ENCODE data around the gene SLN. TPM values are rescaled to one million over a fixed set of nuclear protein-coding genes. Genes with fewer than 3 reads are reported as not detected.

SLN gene
- total and polyA plus RNA-seq, 10 of the 15 experiments (the other 5 are each of a cell fraction or from before 2014, with no cell fraction given) = 0.39 TPM; not detected in 9

GRCh38 chr11:107719557-107720302 lies 7.9 kb upstream of the SLN start:
- Histone ChIP-seq H2AFZ (ENCODE audit: control insufficient read depth, low read depth, low read length) (no peak overlapping the region), H4K20me1 (ENCODE audit: control insufficient read depth, insufficient read depth) (no peaks in the 10 kb centered on the region), H3K27me3 (replicated peaks in 1 of 2; ENCODE audit: control insufficient read depth in 2 of 2, insufficient read depth in 2 of 2, low read length in 1 of 2) (no peaks in the 10 kb centered on the region; a peak in 2 of 4 replicates), H3K4me2 (ENCODE audit: control insufficient read depth, insufficient read depth) (no peak overlapping the region), H3K36me3 (ENCODE audit: control insufficient read depth in 2 of 2, insufficient read depth in 2 of 2, low read length in 1 of 2) (no peaks in the 10 kb centered on the region), H3K27ac (ENCODE audit: control insufficient read depth, insufficient read depth) (no peak overlapping the region), H3K79me2 (ENCODE audit: control insufficient read depth, insufficient read depth, low read length) (no peaks in the 10 kb centered on the region), H3K4me1 (ENCODE audit: control insufficient read depth, insufficient read depth, low read length) (no peaks in the 10 kb centered on the region), H3K4me3 (no peak overlapping the region), H3K9me3 (replicated peaks; ENCODE audit: control insufficient read depth, insufficient read depth, low read length) (no peaks in the 10 kb centered on the region), H3K9ac (ENCODE audit: control insufficient read depth, insufficient read depth, low read length) (no peak overlapping the region)
- intact Hi-C loops (cut with micrococcal nuclease; ENCODE audit: unreplicated experiment) (no loop called here), in situ Hi-C loops (cut with MboI) (no loop called here)
- TF ChIP-seq KDM1A (IDR thresholded peaks at IDR 0.05; ENCODE audit: borderline replicate concordance) (no peak), MTA2 (IDR thresholded peaks at IDR 0.05; ENCODE audit: low read depth) (no peak), RCOR1 (conservative IDR thresholded peaks at IDR 0.05; ENCODE audit: low read depth, low read length) (no peak), CTCF (IDR thresholded peaks at IDR 0.05 in 2 of 3, conservative IDR thresholded peaks at IDR 0.05 in 1 of 3; ENCODE audit: control insufficient read depth in 2 of 3, extremely low read depth in 1 of 3, insufficient read depth in 1 of 3, low read depth in 3 of 3, low read length in 3 of 3) (no peak), SIN3A (IDR thresholded peaks at IDR 0.05; ENCODE audit: low read depth, low read length) (no peak), IKZF1 (conservative IDR thresholded peaks at IDR 0.05) (no peak), MLLT1 (IDR thresholded peaks at IDR 0.05) (no peak), HSF1 (IDR thresholded peaks at IDR 0.05; ENCODE audit: low read depth, low read length) (no peak), CBFB (IDR thresholded peaks at IDR 0.05; ENCODE audit: low read depth) (no peak), CBX3 (IDR thresholded peaks at IDR 0.05; ENCODE audit: borderline replicate concordance, low read depth) (no peak), E2F4 (IDR thresholded peaks at IDR 0.05; ENCODE audit: low read depth, low read length) (no peak), EP300 (IDR thresholded peaks at IDR 0.05; ENCODE audit: borderline replicate concordance in 1 of 2, control insufficient read depth in 1 of 2, low read depth in 2 of 2, low read length in 2 of 2) (no peak), MEF2B (IDR thresholded peaks at IDR 0.05; ENCODE audit: partially characterized antibody, poor library complexity, severe bottlenecking) (no peak), ASH2L (IDR thresholded peaks at IDR 0.05; ENCODE audit: borderline replicate concordance, low read depth) (no peak), HCFC1 (IDR thresholded peaks at IDR 0.05; ENCODE audit: low read length) (no peak), SMARCA5 (IDR thresholded peaks at IDR 0.05) (no peak), ZNF217 (IDR thresholded peaks at IDR 0.05) (no peak), RFX5 (IDR thresholded peaks at IDR 0.05; ENCODE audit: low read depth, low read length) (no peak)
- DNase-seq (ENCODE audit: low read depth, low spot score) (no peak), FAIRE-seq (no peak), ATAC-seq (no peak)
- CTCF ChIA-PET = interaction anchor here (0.6 to 1.5 kb wide), 2 partner anchors 21 to 44 kb away, joined by 3 to 4 read pairs; no protein-coding TSS in a partner anchor
- POLR2A ChIA-PET = interaction anchor here (0.6 kb wide), 1 partner anchor 228 kb away, joined by 5 read pairs; no protein-coding TSS in a partner anchor
- WGBS (ENCODE audit: insufficient coverage, insufficient replicate concordance, low lambda C conversion rate, missing lambda C conversion rate) = 42% methylated on average over 7 of the region's 7 CpGs
- BruUV-seq (replicated peaks) = no TSS peak
- RAD21 ChIA-PET (ENCODE audit: unreplicated experiment) = no interaction called here
- SMC1A ChIA-PET (ENCODE audit: uncharacterized antibody, unreplicated experiment) = no interaction called here

All from GM12878 (cell line).